ENCODE data around the gene HTR1D. TPM values are rescaled to one million over a fixed set of nuclear protein-coding genes. Genes with fewer than 3 reads are reported as not detected.
A peak's percentile ranks its signal among the peaks of the same experiment; 100 is the strongest.

HTR1D gene
- total RNA-seq, 5 donors from 2014 or later (not counting 1 experiment from before 2014, with no cell fraction given), result not detected

- ChIA-PET POLR2A (no interaction called here), CTCF (no interaction called here)
- no CpG with 5 or more reads among the region's 3 CpGs for WGBS (ENCODE audit: insufficient coverage)
- H3K4me3 Mint-ChIP-seq, result no peak overlapping the region
- ATAC-seq (replicated peaks in 1 of 4), result no peak
- no peak overlapping the region for H3K27ac ChIP-seq (ENCODE audit: low read length)
- no peaks in the 10 kb centered on the region for H3K36me3 ChIP-seq (ENCODE audit: control insufficient read depth in 2 of 2, extremely low read depth in 1 of 2, insufficient read depth in 1 of 2, low read length in 1 of 2)
- H3K36me3 Mint-ChIP-seq, result peaks cover 3% of the 10 kb centered on the region
- peaks cover 2% of the 10 kb centered on the region for H3K9me3 ChIP-seq
- peaks cover 2 to 3% (median 2%) of the 10 kb centered on the region in 3 donors for H3K4me1 Mint-ChIP-seq
- no peak for DNase-seq
- H3K9me3 Mint-ChIP-seq, result peaks cover 4 to 7% (median 4%) of the 10 kb centered on the region in 3 donors
- H3K4me1 ChIP-seq (ENCODE audit: control insufficient read depth in 1 of 2, extremely low read depth in 1 of 2, insufficient read depth in 2 of 2, low read length in 2 of 2), result no peaks in the 10 kb centered on the region
- peaks cover 2 to 40% of the 10 kb centered on the region in 2 experiments for H3K27me3 ChIP-seq (replicated peaks in 1 of 2; ENCODE audit: control insufficient read depth in 2 of 2, extremely low read depth in 1 of 2, insufficient read depth in 2 of 2, low read length in 1 of 2)
- no peak overlapping the region for H3K4me3 ChIP-seq (ENCODE audit: control insufficient read depth in 1 of 2, extremely low read depth in 1 of 2, low read length in 1 of 2)
- no peak overlapping the region for H3K27ac Mint-ChIP-seq
- peaks cover 44 to 49% of the 10 kb centered on the region in 2 donors for H3K27me3 Mint-ChIP-seq
These were observed 5.4 kb upstream of the HTR1D start for GRCh38 chr1:23222742-23223141.

GRCh38 chr1:23222331-23222730 is 5.0 kb upstream of the HTR1D start:
- peaks cover 2% of the 10 kb centered on the region for H3K9me3 ChIP-seq
- H3K4me1 ChIP-seq (ENCODE audit: control insufficient read depth in 1 of 2, extremely low read depth in 1 of 2, insufficient read depth in 2 of 2, low read length in 2 of 2), result peaks cover 0 to 4% of the 10 kb centered on the region in 2 experiments
- H3K36me3 ChIP-seq (ENCODE audit: control insufficient read depth in 2 of 2, extremely low read depth in 1 of 2, insufficient read depth in 1 of 2, low read length in 1 of 2), result no peaks in the 10 kb centered on the region
- ChIA-PET CTCF (no interaction called here), POLR2A (no interaction called here)
- peaks cover 4 to 7% (median 4%) of the 10 kb centered on the region in 3 donors for H3K9me3 Mint-ChIP-seq
- peaks cover 2 to 44% of the 10 kb centered on the region in 2 experiments for H3K27me3 ChIP-seq (replicated peaks in 1 of 2; ENCODE audit: control insufficient read depth in 2 of 2, extremely low read depth in 1 of 2, insufficient read depth in 2 of 2, low read length in 1 of 2)
- H3K27ac Mint-ChIP-seq, result no peak overlapping the region
- no CpG with 5 or more reads among the region's 2 CpGs for WGBS (ENCODE audit: insufficient coverage)
- ATAC-seq (replicated peaks in 1 of 4) (no peak), DNase-seq (no peak)
- H3K4me3 Mint-ChIP-seq, result no peak overlapping the region
- H3K27ac ChIP-seq (ENCODE audit: low read length), result no peak overlapping the region
- H3K4me1 Mint-ChIP-seq, result peaks cover 4 to 6% (median 4%) of the 10 kb centered on the region in 3 donors
- H3K4me3 ChIP-seq (ENCODE audit: control insufficient read depth in 1 of 2, extremely low read depth in 1 of 2, low read length in 1 of 2), result no peak overlapping the region
- peaks cover 47 to 49% of the 10 kb centered on the region in 2 donors for H3K27me3 Mint-ChIP-seq
- H3K36me3 Mint-ChIP-seq, result peaks cover 3% of the 10 kb centered on the region

GRCh38 chr1:23221107-23221506 is 3.8 kb upstream of the HTR1D start:
- H3K9me3 Mint-ChIP-seq, result peaks cover 4 to 7% (median 4%) of the 10 kb centered on the region in 3 donors
- POLR2A ChIA-PET, result no interaction called here
- peaks cover 6 to 9% (median 6%) of the 10 kb centered on the region in 3 donors for H3K4me1 Mint-ChIP-seq
- no peak overlapping the region for H3K27ac Mint-ChIP-seq
- H3K4me3 ChIP-seq (ENCODE audit: control insufficient read depth in 1 of 2, extremely low read depth in 1 of 2, low read length in 1 of 2), result no peak overlapping the region
- H3K27me3 Mint-ChIP-seq, result peaks cover 52 to 53% of the 10 kb centered on the region in 2 donors
- peaks cover 2% of the 10 kb centered on the region for H3K9me3 ChIP-seq
- no peaks in the 10 kb centered on the region for H3K36me3 ChIP-seq (ENCODE audit: control insufficient read depth in 2 of 2, extremely low read depth in 1 of 2, insufficient read depth in 1 of 2, low read length in 1 of 2)
- H3K27ac ChIP-seq (ENCODE audit: low read length), result no peak overlapping the region
- no CpG with 5 or more reads among the region's 2 CpGs for WGBS (ENCODE audit: insufficient coverage)
- H3K36me3 Mint-ChIP-seq, result peaks cover 3% of the 10 kb centered on the region
- CTCF ChIA-PET, result no interaction called here
- peaks cover 2 to 52% of the 10 kb centered on the region in 2 experiments for H3K27me3 ChIP-seq (replicated peaks in 1 of 2; ENCODE audit: control insufficient read depth in 2 of 2, extremely low read depth in 1 of 2, insufficient read depth in 2 of 2, low read length in 1 of 2)
- ATAC-seq (replicated peaks in 1 of 4) (no peak), DNase-seq (no peak)
- no peak overlapping the region for H3K4me3 Mint-ChIP-seq
- peaks cover 0 to 12% of the 10 kb centered on the region in 2 experiments for H3K4me1 ChIP-seq (ENCODE audit: control insufficient read depth in 1 of 2, extremely low read depth in 1 of 2, insufficient read depth in 2 of 2, low read length in 2 of 2)

GRCh38 chr1:23216771-23217420 is 406 bp downstream of the HTR1D start:
- WGBS (ENCODE audit: insufficient coverage), result 1% methylated on average over 73 of the region's 78 CpGs
- POLR2A ChIA-PET, result no interaction called here
- Mint-ChIP-seq H3K27ac (no peak overlapping the region), H3K4me3 (peak overlapping the region in 2 of 3 donors; percentile 38 to 41), H3K4me1 (peaks cover 6 to 9% (median 6%) of the 10 kb centered on the region in 3 donors), H3K27me3 (peaks cover 63 to 79% of the 10 kb centered on the region in 2 donors), H3K36me3 (no peaks in the 10 kb centered on the region), H3K9me3 (no peaks in the 10 kb centered on the region)
- Histone ChIP-seq H3K27me3 (replicated peaks in 1 of 2; ENCODE audit: control insufficient read depth in 2 of 2, extremely low read depth in 1 of 2, insufficient read depth in 2 of 2, low read length in 1 of 2) (peaks cover 6 to 71% of the 10 kb centered on the region in 2 experiments), H3K27ac (ENCODE audit: low read length) (no peak overlapping the region), H3K4me3 (ENCODE audit: control insufficient read depth in 1 of 2, extremely low read depth in 1 of 2, low read length in 1 of 2) (peak overlapping the region in 1 of 2 donors; percentile 42), H3K9me3 (no peaks in the 10 kb centered on the region), H3K36me3 (ENCODE audit: control insufficient read depth in 2 of 2, extremely low read depth in 1 of 2, insufficient read depth in 1 of 2, low read length in 1 of 2) (no peaks in the 10 kb centered on the region), H3K4me1 (ENCODE audit: control insufficient read depth in 1 of 2, extremely low read depth in 1 of 2, insufficient read depth in 2 of 2, low read length in 2 of 2) (peaks cover 0 to 16% of the 10 kb centered on the region in 2 experiments)
- DNase-seq, result peak in 26 of 35 experiments; percentile 3 to 40 (median 15)
- peak; percentile 61 to 68 (median 64) for ATAC-seq (replicated peaks in 1 of 4)
- CTCF ChIA-PET, result interaction anchor here in 1 of 2 donors (0.6 kb wide), 1 partner anchor 51 kb away, joined by 3 read pairs; no protein-coding TSS in a partner anchor

GRCh38 chr1:23215751-23216449 is 1.4 kb downstream of the HTR1D start:
- peaks cover 6 to 13% (median 6%) of the 10 kb centered on the region in 3 donors for H3K4me1 Mint-ChIP-seq

GRCh38 chr1:23215291-23215690 is 2.0 kb downstream of the HTR1D start:
- no peaks in the 10 kb centered on the region for H3K9me3 Mint-ChIP-seq
- H3K4me1 Mint-ChIP-seq, result peaks cover 6 to 13% (median 6%) of the 10 kb centered on the region in 3 donors
- peak overlapping the region in 1 of 3 donors; percentile 1 for H3K4me3 Mint-ChIP-seq
- no peak overlapping the region for H3K27ac Mint-ChIP-seq
- ChIA-PET POLR2A (no interaction called here), CTCF (no interaction called here)
- Histone ChIP-seq H3K27ac (ENCODE audit: low read length) (no peak overlapping the region), H3K4me3 (ENCODE audit: control insufficient read depth in 1 of 2, extremely low read depth in 1 of 2, low read length in 1 of 2) (no peak overlapping the region), H3K36me3 (ENCODE audit: control insufficient read depth in 2 of 2, extremely low read depth in 1 of 2, insufficient read depth in 1 of 2, low read length in 1 of 2) (no peaks in the 10 kb centered on the region), H3K9me3 (no peaks in the 10 kb centered on the region), H3K4me1 (ENCODE audit: control insufficient read depth in 1 of 2, extremely low read depth in 1 of 2, insufficient read depth in 2 of 2, low read length in 2 of 2) (peaks cover 0 to 16% of the 10 kb centered on the region in 2 experiments), H3K27me3 (replicated peaks in 1 of 2; ENCODE audit: control insufficient read depth in 2 of 2, extremely low read depth in 1 of 2, insufficient read depth in 2 of 2, low read length in 1 of 2) (peaks cover 6 to 72% of the 10 kb centered on the region in 2 experiments)
- peaks cover 62 to 76% of the 10 kb centered on the region in 2 donors for H3K27me3 Mint-ChIP-seq
- H3K36me3 Mint-ChIP-seq, result no peaks in the 10 kb centered on the region
- 88% methylated on average over 1 of the region's 3 CpGs for WGBS (ENCODE audit: insufficient coverage)
- ATAC-seq (replicated peaks in 1 of 4) (no peak), DNase-seq (no peak)

More at GRCh38 chr1:23215751-23216449, 1.4 kb downstream of the HTR1D start:
- Histone ChIP-seq H3K27me3 (replicated peaks in 1 of 2; ENCODE audit: control insufficient read depth in 2 of 2, extremely low read depth in 1 of 2, insufficient read depth in 2 of 2, low read length in 1 of 2) (peaks cover 6 to 75% of the 10 kb centered on the region in 2 experiments), H3K9me3 (no peaks in the 10 kb centered on the region), H3K4me1 (ENCODE audit: control insufficient read depth in 1 of 2, extremely low read depth in 1 of 2, insufficient read depth in 2 of 2, low read length in 2 of 2) (peaks cover 0 to 16% of the 10 kb centered on the region in 2 experiments), H3K4me3 (ENCODE audit: control insufficient read depth in 1 of 2, extremely low read depth in 1 of 2, low read length in 1 of 2) (no peak overlapping the region), H3K27ac (ENCODE audit: low read length) (no peak overlapping the region), H3K36me3 (ENCODE audit: control insufficient read depth in 2 of 2, extremely low read depth in 1 of 2, insufficient read depth in 1 of 2, low read length in 1 of 2) (no peaks in the 10 kb centered on the region)
- peaks cover 65 to 78% of the 10 kb centered on the region in 2 donors for H3K27me3 Mint-ChIP-seq
- H3K4me3 Mint-ChIP-seq, result peak overlapping the region; percentile 35 to 41 (median 38)
- H3K27ac Mint-ChIP-seq, result no peak overlapping the region
- no peaks in the 10 kb centered on the region for H3K36me3 Mint-ChIP-seq
- ChIA-PET CTCF (no interaction called here), POLR2A (no interaction called here)
- WGBS (ENCODE audit: insufficient coverage), result 89% methylated on average over 2 of the region's 3 CpGs
- ATAC-seq (replicated peaks in 1 of 4), result no peak
- no peak for DNase-seq
- no peaks in the 10 kb centered on the region for H3K9me3 Mint-ChIP-seq

Measured in T-cell (primary cell).